Measurements from ENCODE around the gene ASPSCR1. TPM values are rescaled to one million over a fixed set of nuclear protein-coding genes. Genes with fewer than 3 reads are reported as not detected.

The ASPSCR1 gene
- total and polyA plus RNA-seq, 3 donors from 2014 or later, result 40.5 to 49.7 (median 46.2) TPM

DNA sequence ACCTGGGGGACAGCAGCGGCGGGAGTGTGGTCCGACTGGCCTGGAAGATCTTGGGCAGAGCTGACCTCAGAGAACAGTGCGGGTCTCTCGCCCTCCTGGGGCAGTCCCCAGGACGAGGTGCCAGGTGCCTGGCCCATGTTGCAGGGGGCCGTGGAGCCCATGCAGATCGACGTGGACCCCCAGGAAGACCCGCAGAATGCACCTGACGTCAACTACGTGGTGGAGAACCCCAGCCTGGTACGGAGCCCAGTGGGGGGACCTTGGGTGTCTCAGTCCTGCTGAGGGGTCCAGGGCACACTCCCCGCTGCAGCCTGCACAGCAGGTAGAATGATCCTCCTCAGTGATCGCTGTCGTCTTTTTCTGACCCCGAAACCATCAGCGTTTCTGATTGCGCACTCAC, 75.7 kb downstream of the ASPSCR1 start:
- Histone ChIP-seq H3K27ac (no peak overlapping the region), H3K36me3 (ENCODE audit: low read depth, missing control alignments) (no peaks in the 10 kb centered on the region), H3K4me3 (no peak overlapping the region), H3K27me3 (no peaks in the 10 kb centered on the region), H3K4me1 (peaks cover 11% of the 10 kb centered on the region), H3K9me3 (no peaks in the 10 kb centered on the region)
- WGBS, 2 donors, result 84 to 88% methylated on average over 6 to 19 of the region's 19 CpGs
- TF ChIP-seq, protein P1, sequence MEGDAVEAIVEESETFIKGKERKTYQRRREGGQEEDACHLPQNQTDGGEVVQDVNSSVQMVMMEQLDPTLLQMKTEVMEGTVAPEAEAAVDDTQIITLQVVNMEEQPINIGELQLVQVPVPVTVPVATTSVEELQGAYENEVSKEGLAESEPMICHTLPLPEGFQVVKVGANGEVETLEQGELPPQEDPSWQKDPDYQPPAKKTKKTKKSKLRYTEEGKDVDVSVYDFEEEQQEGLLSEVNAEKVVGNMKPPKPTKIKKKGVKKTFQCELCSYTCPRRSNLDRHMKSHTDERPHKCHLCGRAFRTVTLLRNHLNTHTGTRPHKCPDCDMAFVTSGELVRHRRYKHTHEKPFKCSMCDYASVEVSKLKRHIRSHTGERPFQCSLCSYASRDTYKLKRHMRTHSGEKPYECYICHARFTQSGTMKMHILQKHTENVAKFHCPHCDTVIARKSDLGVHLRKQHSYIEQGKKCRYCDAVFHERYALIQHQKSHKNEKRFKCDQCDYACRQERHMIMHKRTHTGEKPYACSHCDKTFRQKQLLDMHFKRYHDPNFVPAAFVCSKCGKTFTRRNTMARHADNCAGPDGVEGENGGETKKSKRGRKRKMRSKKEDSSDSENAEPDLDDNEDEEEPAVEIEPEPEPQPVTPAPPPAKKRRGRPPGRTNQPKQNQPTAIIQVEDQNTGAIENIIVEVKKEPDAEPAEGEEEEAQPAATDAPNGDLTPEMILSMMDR (IDR thresholded peaks at IDR 0.05), result no peak
- no peak for TF ChIP-seq POLR2A (IDR thresholded peaks at IDR 0.05)
- intact Hi-C loops (cut with DNase I; ENCODE audit: low total_unique reads), result no loop called here
- DNase-seq, result no peak

DNA sequence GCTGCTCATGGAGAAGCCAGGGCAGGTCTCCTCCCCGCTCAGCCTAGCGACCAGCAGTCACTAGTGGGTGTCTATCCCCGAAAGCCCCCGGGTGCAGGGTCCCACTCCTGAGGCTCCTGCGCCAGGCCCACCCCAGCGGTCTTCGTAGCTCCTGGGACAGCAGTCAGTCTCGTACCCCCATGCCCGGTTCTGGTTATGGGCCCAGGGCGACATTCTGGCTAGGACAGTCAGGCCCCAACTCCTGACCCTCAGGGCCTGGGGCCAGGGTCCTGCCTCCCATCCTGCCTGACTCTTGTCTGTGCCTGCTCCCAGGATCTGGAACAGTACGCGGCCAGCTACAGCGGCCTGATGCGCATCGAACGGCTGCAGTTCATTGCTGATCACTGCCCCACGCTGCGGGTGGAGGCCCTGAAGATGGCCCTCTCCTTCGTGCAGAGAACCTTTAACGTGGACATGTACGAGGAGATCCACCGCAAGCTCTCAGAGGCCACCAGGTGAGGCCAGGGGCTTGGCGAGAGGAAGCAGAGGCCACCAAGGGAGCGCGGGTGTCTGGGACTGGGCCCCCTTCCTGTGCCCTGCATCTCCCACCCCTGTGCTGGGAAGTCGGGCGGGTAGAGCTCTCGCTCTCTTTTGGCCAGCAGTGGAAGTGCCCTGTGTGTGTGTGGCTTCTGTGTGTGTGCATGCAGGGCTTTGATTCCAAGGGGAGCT, 76.3 kb downstream of the ASPSCR1 start:
- no peaks in the 10 kb centered on the region for H3K36me3 ChIP-seq (ENCODE audit: low read depth, missing control alignments)
- DNase-seq, result no peak
- no peaks in the 10 kb centered on the region for H3K27me3 ChIP-seq
- 89 to 93% methylated on average over 17 to 25 of the region's 28 CpGs for WGBS, 2 donors
- H3K4me3 ChIP-seq, result no peak overlapping the region
- intact Hi-C loops (cut with DNase I; ENCODE audit: low total_unique reads), result no loop called here
- peaks cover 11% of the 10 kb centered on the region for H3K4me1 ChIP-seq
- H3K27ac ChIP-seq, result no peak overlapping the region
- no peaks in the 10 kb centered on the region for H3K9me3 ChIP-seq
- TF ChIP-seq, protein P1 (IDR thresholded peaks at IDR 0.05), result no peak
- no peak for TF ChIP-seq POLR2A (IDR thresholded peaks at IDR 0.05)

DNA sequence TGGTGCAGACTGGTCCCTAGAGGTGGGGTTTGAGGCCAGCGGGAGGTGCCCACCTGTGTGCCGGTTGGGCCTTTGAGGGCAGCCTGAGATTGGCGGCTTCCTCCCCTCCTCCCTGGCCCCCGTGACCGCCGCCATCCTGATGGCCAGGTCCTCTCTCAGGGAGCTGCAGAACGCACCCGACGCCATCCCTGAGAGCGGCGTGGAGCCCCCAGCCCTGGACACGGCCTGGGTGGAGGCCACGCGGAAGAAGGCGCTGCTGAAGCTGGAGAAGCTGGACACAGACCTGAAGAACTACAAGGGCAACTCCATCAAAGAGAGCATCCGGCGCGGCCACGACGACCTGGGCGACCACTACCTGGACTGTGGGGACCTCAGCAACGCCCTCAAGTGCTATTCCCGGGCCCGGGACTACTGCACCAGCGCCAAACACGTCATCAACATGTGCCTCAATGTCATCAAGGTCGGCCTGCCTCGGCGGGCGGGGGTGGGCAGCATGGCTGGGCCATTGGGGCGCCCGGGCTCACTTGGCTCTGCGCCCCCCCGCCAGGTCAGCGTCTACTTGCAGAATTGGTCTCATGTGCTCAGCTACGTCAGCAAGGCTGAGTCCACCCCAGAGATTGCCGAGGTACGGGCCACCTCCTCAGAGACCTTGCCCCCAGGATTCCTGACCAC, 77.1 kb downstream of the ASPSCR1 start:
- no peaks in the 10 kb centered on the region for H3K9me3 ChIP-seq
- TF ChIP-seq, protein P1 (IDR thresholded peaks at IDR 0.05), result no peak
- no peak for TF ChIP-seq POLR2A (IDR thresholded peaks at IDR 0.05)
- intact Hi-C loops (cut with DNase I; ENCODE audit: low total_unique reads), result no loop called here
- WGBS, 2 donors, result 92 to 99% methylated on average over 6 to 32 of the region's 38 CpGs
- DNase-seq, result no peak
- no peaks in the 10 kb centered on the region for H3K27me3 ChIP-seq
- no peak overlapping the region for H3K4me3 ChIP-seq
- no peaks in the 10 kb centered on the region for H3K36me3 ChIP-seq (ENCODE audit: low read depth, missing control alignments)
- H3K4me1 ChIP-seq, result peaks cover 11% of the 10 kb centered on the region
- no peak overlapping the region for H3K27ac ChIP-seq

DNA sequence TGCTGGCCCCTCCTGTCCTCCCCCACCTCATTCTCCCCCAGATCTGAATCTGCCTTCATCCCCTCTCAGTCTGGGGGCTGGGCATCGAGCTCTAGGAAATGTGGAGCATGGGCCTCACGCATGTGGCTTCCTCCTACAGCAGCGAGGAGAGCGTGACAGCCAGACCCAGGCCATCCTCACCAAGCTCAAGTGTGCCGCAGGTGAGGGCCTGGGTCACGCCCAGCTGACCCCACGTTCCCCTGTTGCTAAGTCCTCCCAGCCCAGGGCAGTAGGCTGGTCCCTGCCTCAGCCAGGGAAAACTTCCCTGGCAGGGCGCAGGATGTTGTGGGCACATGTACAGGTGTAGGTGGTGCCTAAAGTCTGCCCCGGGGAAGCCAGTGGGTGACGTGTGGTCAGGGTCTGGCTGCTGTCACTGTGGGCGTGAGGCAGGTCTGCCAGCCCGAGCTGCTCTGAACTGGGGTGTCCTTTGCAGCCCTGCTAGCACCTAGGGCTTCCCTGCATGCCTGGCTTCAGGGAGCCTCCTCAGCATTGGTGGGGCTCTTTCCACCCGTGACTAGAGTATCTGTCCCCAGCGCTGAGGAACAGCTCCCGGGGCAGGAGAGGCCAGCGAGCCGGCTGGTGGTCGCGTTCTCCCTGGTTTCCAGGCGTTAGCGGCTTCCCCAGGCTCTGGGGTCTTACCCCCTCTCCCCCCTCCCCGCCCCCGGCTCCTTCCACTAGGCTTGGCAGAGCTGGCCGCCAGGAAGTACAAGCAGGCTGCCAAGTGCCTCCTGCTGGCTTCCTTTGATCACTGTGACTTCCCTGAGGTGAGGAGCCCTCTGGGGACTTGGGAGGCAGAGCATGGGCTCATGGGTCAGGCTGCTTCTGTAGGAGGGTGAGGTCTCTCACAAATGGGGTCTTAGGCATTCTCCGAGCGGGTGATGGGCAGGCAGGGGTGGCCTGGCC, 77.9 kb downstream of the ASPSCR1 start:
- H3K27ac ChIP-seq, result no peak overlapping the region
- H3K27me3 ChIP-seq, result no peaks in the 10 kb centered on the region
- no peak overlapping the region for H3K4me3 ChIP-seq
- TF ChIP-seq, protein P1 (IDR thresholded peaks at IDR 0.05), result no peak
- no peak for TF ChIP-seq POLR2A (IDR thresholded peaks at IDR 0.05)
- peaks cover 11% of the 10 kb centered on the region for H3K4me1 ChIP-seq
- no peaks in the 10 kb centered on the region for H3K36me3 ChIP-seq (ENCODE audit: low read depth, missing control alignments)
- H3K9me3 ChIP-seq, result no peaks in the 10 kb centered on the region
- intact Hi-C loops (cut with DNase I; ENCODE audit: low total_unique reads), result no loop called here
- 86 to 100% methylated on average over 6 to 26 of the region's 26 CpGs for WGBS, 2 donors
- DNase-seq, result no peak

All from testis (tissue), 3 donors.